Activated T-cell treated with anti-CD3 and anti-CD28 coated beads, Interleukin-2, amount 50 U/mL, for 48 hours (primary cell): ENCODE measurements around the gene IPO5.
A peak's percentile ranks its signal among the peaks of the same experiment; 100 is the strongest.
"Not testable (repeated sequence)": the region's sequence is repeated elsewhere in the genome, so short reads cannot be mapped to it uniquely, and the experiment has no call there.

Experiments
- DNase-seq, 2 experiments: peaks; one replicate each; pipeline ENCODE4 v3.0.0-alpha.2; 2020

Gene IPO5

GRCh38 chr13:97951376-97951775, 2.1 kb upstream of the IPO5 start:
- DNase-seq = no peak

- not testable (repeated sequence) for DNase-seq
Measured at GRCh38 chr13:97952831-97953230, 644 bp upstream of the IPO5 start.

GRCh38 chr13:97961340-97961739, 7.9 kb downstream of the IPO5 start:
- DNase-seq = no peak

GRCh38 chr13:97962887-97963286, 9.4 kb downstream of the IPO5 start:
- no peak for DNase-seq

- DNase-seq = no peak
Measured at GRCh38 chr13:97967226-97967625, 13.8 kb downstream of the IPO5 start.

- DNase-seq = no peak
Measured at GRCh38 chr13:97967948-97968347, 14.5 kb downstream of the IPO5 start.

GRCh38 chr13:97971519-97971918, 18.0 kb downstream of the IPO5 start:
- no peak for DNase-seq

- no peak for DNase-seq
Measured at GRCh38 chr13:97974773-97975172, 21.3 kb downstream of the IPO5 start.

GRCh38 chr13:97975280-97975847, 21.9 kb downstream of the IPO5 start:
- DNase-seq = no peak

- peak; percentile 90 to 93 for DNase-seq
Measured at GRCh38 chr13:97975848-97976609, 22.6 kb downstream of the IPO5 start.

- peak in 1 of 2 experiments; percentile 37 for DNase-seq
Measured at GRCh38 chr13:97976610-97977521, 23.4 kb downstream of the IPO5 start.

GRCh38 chr13:97977982-97978381, 24.5 kb downstream of the IPO5 start:
- DNase-seq = no peak

- DNase-seq = no peak
Measured at GRCh38 chr13:97978651-97979050, 25.2 kb downstream of the IPO5 start.

GRCh38 chr13:97979051-97979450, 25.6 kb downstream of the IPO5 start:
- no peak for DNase-seq

- DNase-seq = no peak
Measured at GRCh38 chr13:97979556-97979955, 26.1 kb downstream of the IPO5 start.

- no peak for DNase-seq
Measured at GRCh38 chr13:97982286-97982685, 28.8 kb downstream of the IPO5 start.

- no peak for DNase-seq
Measured at GRCh38 chr13:97986835-97987234, 33.4 kb downstream of the IPO5 start.

- no peak for DNase-seq
Measured at GRCh38 chr13:97999653-98000052, 46.2 kb downstream of the IPO5 start.

GRCh38 chr13:98004107-98004506, 50.6 kb downstream of the IPO5 start:
- no peak for DNase-seq

- not testable (repeated sequence) for DNase-seq
Measured at GRCh38 chr13:98004997-98005396, 51.5 kb downstream of the IPO5 start.

GRCh38 chr13:98007001-98007400, 53.5 kb downstream of the IPO5 start:
- DNase-seq = no peak

GRCh38 chr13:98013241-98013640, 59.8 kb downstream of the IPO5 start:
- DNase-seq = no peak

GRCh38 chr13:98014766-98015165, 61.3 kb downstream of the IPO5 start:
- DNase-seq = no peak

GRCh38 chr13:98018293-98018692, 64.8 kb downstream of the IPO5 start:
- no peak for DNase-seq
